Iris pigment epithelial cell (primary cell): ENCODE results near the gene NTMT2.

Experiments used
- DNase-seq: peaks from one replicate; pipeline ENCODE4 v3.0.0-alpha.2; 2011; ENCODE audit warnings: low read depth

Gene NTMT2

GRCh38 chr1:170210142-170210541, 64.4 kb downstream of the NTMT2 start:
- no peak for DNase-seq

GRCh38 chr1:170213596-170213995, 67.8 kb downstream of the NTMT2 start:
- DNase-seq, result no peak

GRCh38 chr1:170214117-170215032, 68.6 kb downstream of the NTMT2 start:
- DNase-seq, result no peak

GRCh38 chr1:170215072-170215885, 69.5 kb downstream of the NTMT2 start:
- DNase-seq, result no peak

GRCh38 chr1:170217517-170218256, 71.9 kb downstream of the NTMT2 start:
- no peak for DNase-seq

GRCh38 chr1:170218257-170218650, 72.5 kb downstream of the NTMT2 start:
- no peak for DNase-seq
